H1 (cell line): ENCODE data around the gene DCANP1. TPM values are rescaled to one million over a fixed set of nuclear protein-coding genes. Genes with fewer than 3 reads are reported as not detected.

ENCODE experiments used
- CTCF ChIA-PET: fragments of 300-600 bp; sonication (Branson Sonifier 250); formaldehyde crosslinking; loops from one replicate; lab custom pipeline; 2021; ENCODE audit not compliant: partially characterized antibody; lab: Charles Lee
- POLR2A ChIA-PET: fragments of 300-600 bp; sonication (Branson Sonifier 250); formaldehyde crosslinking; loops from one replicate; lab custom pipeline; 2021; ENCODE audit warnings: inconsistent platforms; ENCODE audit not compliant: partially characterized antibody; lab: Charles Lee
- DNase-seq, 2 experiments: peaks; one replicate each; pipeline versions ENCODE4 v3.0.0 to v3.0.0-alpha.2; 2010 to 2022; ENCODE audit warnings: low spot score in 2 of 2, low read depth in 1 of 2, mixed read lengths in 1 of 2
- FAIRE-seq: peaks from 2 replicates; lab custom pipeline; 2011; peaks lifted over from hg19 to GRCh38; lab: Jason Lieb, UNC
- H2AFZ ChIP-seq: 2 replicates; pipeline ENCODE4 v1.8.1; 2012; ENCODE audit warnings: low read length, inconsistent platforms
- H2AK5ac ChIP-seq: 2 replicates; pipeline ENCODE4 v1.6.1; 2013; ENCODE audit warnings: low read depth, low read length
- H2BK120ac ChIP-seq: replicated peaks from 2 replicates; pipeline ENCODE3; 2013; ENCODE audit warnings: low read depth, low read length, inconsistent platforms
- H2BK12ac ChIP-seq: 2 replicates; pipeline ENCODE4 v1.6.1; 2013; ENCODE audit warnings: low read depth, low read length
- H2BK15ac ChIP-seq: 2 replicates; pipeline ENCODE4 v1.6.1; 2013; ENCODE audit warnings: low read length
- H2BK20ac ChIP-seq: 2 replicates; pipeline ENCODE4 v1.6.1; 2013; ENCODE audit warnings: low read length
- H2BK5ac ChIP-seq: 2 replicates; pipeline ENCODE4 v1.6.1; 2013; ENCODE audit warnings: low read depth, low read length
- H3K14ac ChIP-seq: 2 replicates; pipeline ENCODE4 v1.6.1; 2013; ENCODE audit warnings: inconsistent platforms; ENCODE audit not compliant: insufficient read length
- H3K18ac ChIP-seq: 2 replicates; pipeline ENCODE4 v1.6.1; 2013; ENCODE audit warnings: low read length; ENCODE audit errors: extremely low read depth
- H3K23ac ChIP-seq: 2 replicates; pipeline ENCODE4 v1.6.1; 2013; ENCODE audit warnings: inconsistent platforms; ENCODE audit not compliant: insufficient read length
- H3K23me2 ChIP-seq: 2 replicates; pipeline ENCODE4 v1.6.1; 2013; ENCODE audit warnings: low read depth, low read length
- H3K27ac ChIP-seq: 2 replicates; pipeline ENCODE4 v1.6.1; 2011; ENCODE audit warnings: low read depth, low read length, inconsistent platforms
- H3K27me3 ChIP-seq, 4 experiments: replicated peaks in 1 of 4; 1 replicate in 1 of 4; 2 replicates in 3 of 4; pipeline versions ENCODE4 v1.6.1 to v1.8.1; 2011 to 2013; ENCODE audit warnings: low read length in 3 of 4, mild to moderate bottlenecking in 3 of 4, inconsistent platforms in 2 of 4, mixed read lengths in 2 of 4, moderate library complexity in 1 of 4; ENCODE audit not compliant: control insufficient read depth in 3 of 4, insufficient read depth in 3 of 4; ENCODE audit errors: extremely low read depth in 1 of 4
- H3K36me3 ChIP-seq, 4 experiments: 2 replicates each; pipeline versions ENCODE4 v1.6.1 to v1.8.1; 2011 to 2013; ENCODE audit warnings: mild to moderate bottlenecking in 4 of 4, low read length in 3 of 4, moderate library complexity in 2 of 4, control low read depth in 1 of 4, inconsistent platforms in 1 of 4; ENCODE audit not compliant: insufficient read depth in 4 of 4, control insufficient read depth in 2 of 4
- H3K4ac ChIP-seq: replicated peaks from 2 replicates; pipeline ENCODE3; 2013; ENCODE audit warnings: low read length, low read depth, mixed read lengths, inconsistent platforms; ENCODE audit not compliant: insufficient read length
- H3K4me1 ChIP-seq, 4 experiments: replicated peaks in 1 of 4; 1 replicate in 1 of 4; 2 replicates in 3 of 4; pipeline versions ENCODE4 v1.6.1 to v1.8.1; 2011 to 2013; ENCODE audit warnings: low read length in 3 of 4, inconsistent platforms in 2 of 4, mixed read lengths in 1 of 4; ENCODE audit not compliant: insufficient read depth in 4 of 4, control insufficient read depth in 3 of 4
- H3K4me2 ChIP-seq, 2 experiments: 2 replicates each; pipeline versions ENCODE4 v1.6.1 to v1.8.1; 2011 to 2013; ENCODE audit warnings: low read depth in 2 of 2, low read length in 2 of 2, control low read depth in 1 of 2, inconsistent platforms in 1 of 2, mild to moderate bottlenecking in 1 of 2; ENCODE audit not compliant: insufficient read depth in 1 of 2
- H3K4me3 ChIP-seq, 4 experiments: fragments of 200-600, 300-600 bp in 1 of 4; sonication (generic), shearing (Covaris generic), sonication (Bioruptor Twin) in 1 of 4; 2 replicates each; pipeline versions ENCODE4 v1.5.1 to v1.8.1; 2011 to 2016; ENCODE audit warnings: low read length in 4 of 4, low read depth in 3 of 4, control low read depth in 2 of 4, inconsistent platforms in 2 of 4, mild to moderate bottlenecking in 2 of 4, mixed read lengths in 1 of 4, moderate library complexity in 1 of 4; ENCODE audit not compliant: insufficient read depth in 2 of 4; ENCODE audit errors: extremely low read depth in 1 of 4
- H3K56ac ChIP-seq: replicated peaks from 2 replicates; pipeline ENCODE3; 2013; ENCODE audit warnings: low read depth, mild to moderate bottlenecking, mixed read lengths, low read length, inconsistent platforms; ENCODE audit not compliant: insufficient read length
- H3K79me1 ChIP-seq: 2 replicates; pipeline ENCODE4 v1.6.1; 2013; ENCODE audit warnings: low read depth, low read length, control low read depth
- H3K79me2 ChIP-seq, 2 experiments: 2 replicates each; pipeline versions ENCODE4 v1.6.1 to v1.8.1; 2012 to 2013; ENCODE audit warnings: low read length in 2 of 2, mild to moderate bottlenecking in 2 of 2, inconsistent platforms in 1 of 2; ENCODE audit not compliant: insufficient read depth in 2 of 2, control insufficient read depth in 1 of 2
- H3K9ac ChIP-seq, 4 experiments: replicated peaks in 1 of 4; 1 replicate in 1 of 4; 2 replicates in 3 of 4; pipeline versions ENCODE4 v1.6.1 to v1.8.1; 2011 to 2013; ENCODE audit warnings: low read depth in 3 of 4, low read length in 3 of 4, control low read depth in 2 of 4, mild to moderate bottlenecking in 2 of 4, moderate library complexity in 2 of 4, inconsistent platforms in 1 of 4; ENCODE audit errors: extremely low read depth in 1 of 4
- H3K9me3 ChIP-seq, 2 experiments: 2 replicates each; pipeline versions ENCODE4 v1.6.1 to v1.8.1; 2012 to 2013; ENCODE audit warnings: mild to moderate bottlenecking in 2 of 2, moderate library complexity in 2 of 2, control low read depth in 1 of 2, inconsistent platforms in 1 of 2, low read depth in 1 of 2, low read length in 1 of 2, mixed read lengths in 1 of 2; ENCODE audit not compliant: insufficient read depth in 2 of 2
- H4K20me1 ChIP-seq, 2 experiments: replicated peaks in 1 of 2; 2 replicates each; pipeline versions ENCODE3 to v1.8.1; 2011 to 2013; ENCODE audit warnings: inconsistent platforms in 2 of 2, low read length in 2 of 2, mild to moderate bottlenecking in 1 of 2; ENCODE audit not compliant: insufficient read depth in 2 of 2, control insufficient read depth in 1 of 2
- H4K5ac ChIP-seq: 2 replicates; pipeline ENCODE4 v1.6.1; 2013; ENCODE audit warnings: low read length, low read depth, mixed read lengths, inconsistent platforms; ENCODE audit not compliant: insufficient read length
- H4K8ac ChIP-seq: 2 replicates; pipeline ENCODE4 v1.8.0; 2013; ENCODE audit warnings: mild to moderate bottlenecking, moderate library complexity, low read length, inconsistent platforms; ENCODE audit not compliant: insufficient read depth; ENCODE audit errors: extremely low read depth
- H4K91ac ChIP-seq: replicated peaks from 2 replicates; pipeline ENCODE3; 2013; ENCODE audit warnings: low read length, mixed read lengths, inconsistent platforms; ENCODE audit not compliant: insufficient read length
- HDAC6 ChIP-seq: IDR thresholded peaks from one replicate; pipeline ENCODE4 v1.7.1; 2012; ENCODE audit warnings: low read depth, mild to moderate bottlenecking, inconsistent platforms, low read length, moderate library complexity
- TEAD4 ChIP-seq: IDR thresholded peaks from 2 replicates; pipeline ENCODE4 v1.6.1; 2012; ENCODE audit warnings: low read depth, low read length, inconsistent platforms, mixed read lengths
- WGBS, 2 experiments: shearing (Covaris generic) in 1 of 2; methylation state at CpG; one replicate each; pipeline versions ENCODE4 v1.1.6 to v1.1.7; 2013 to 2015; ENCODE audit warnings: low lambda C conversion rate in 2 of 2, mixed read lengths in 2 of 2, inconsistent platforms in 1 of 2, low coverage in 1 of 2, missing lambda C conversion rate in 1 of 2; ENCODE audit not compliant: insufficient replicate concordance in 2 of 2, insufficient coverage in 1 of 2, insufficient read length in 1 of 2; ENCODE audit errors: extremely low coverage in 1 of 2, missing lambda C conversion rate in 1 of 2; 5-methylcytosine and 5-hydroxymethylcytosine counted together
- polyA plus RNA-seq, 7 experiments: library from polyadenylated mRNA; depleted of rRNA in 3 of 7; stranded (reverse) in 5 of 7; unstranded in 2 of 7; fragments of >200 nt in 5 of 7; fragments of 200-250 nt in 2 of 7; gene quantifications; 1 replicate in 5 of 7; 2 replicates in 1 of 7; 4 replicates in 1 of 7; pipeline versions ENCODE4 v1.2.1 to v1.2.3, GENCODE V29; 2011 to 2013; ENCODE audit warnings: missing spikeins in 2 of 7, mixed read lengths in 2 of 7
- total RNA-seq: library from RNA; stranded (reverse); fragmentation: NEBNext Ultra II Directional; extraction: Animal tissue kit (Norgen Biotek cat#: 25700); gene quantifications from 2 replicates; pipeline ENCODE4 v1.2.1, GENCODE V29; 2021

Gene DCANP1
- total and polyA plus RNA-seq, 2 of the 8 experiments (the other 6 are each of a cell fraction or from before 2014, with no cell fraction given) = not detected

GRCh38 chr5:135493406-135494180 lies 46.4 kb upstream of the DCANP1 start:
- Histone ChIP-seq H4K91ac (no peak overlapping the region), H3K14ac (no peak overlapping the region), H2BK5ac (no peak overlapping the region), H3K4me2 (no peak overlapping the region)
- TF ChIP-seq HDAC6 (no peak), TEAD4 (0 out of 2 replicates have a peak, but pooled peaks have one; percentile 41)
- TF ChIP-seq, all 59 proteins: peak for 1
- no peak overlapping the region for H3K56ac ChIP-seq
- H3K4ac ChIP-seq = no peak overlapping the region
- no peak overlapping the region for H3K18ac ChIP-seq
- H3K36me3 ChIP-seq = no peaks in the 10 kb centered on the region
- H4K5ac ChIP-seq = no peak overlapping the region
- DNase-seq (no peak), FAIRE-seq (no peak)
- CTCF ChIA-PET = interaction anchor here (1.0 to 9.9 kb wide), 11 partner anchors 14 to 337 kb away, joined by 3 to 137 read pairs (median 4); partner anchors contain the start of gene NEUROG1
- H2BK12ac ChIP-seq = no peak overlapping the region
- no peak overlapping the region for H2AK5ac ChIP-seq
- H3K9me3 ChIP-seq = no peaks in the 10 kb centered on the region
- no peak overlapping the region for H3K4me3 ChIP-seq
- no peak overlapping the region for H3K9ac ChIP-seq
- no peak overlapping the region for H3K23ac ChIP-seq
- POLR2A ChIA-PET = interaction anchor here (1.3 kb wide), 1 partner anchor 41 kb away, joined by 3 read pairs; no protein-coding TSS in a partner anchor
- no peak overlapping the region for H2BK15ac ChIP-seq
- peaks cover 62 to 98% (median 87%) of the 10 kb centered on the region in 4 experiments for H3K27me3 ChIP-seq
- no peak overlapping the region for H2BK120ac ChIP-seq
- no peak overlapping the region for H2BK20ac ChIP-seq
- no peak overlapping the region for H2AFZ ChIP-seq
- H3K79me1 ChIP-seq = no peaks in the 10 kb centered on the region
- H3K23me2 ChIP-seq = peaks cover 19% of the 10 kb centered on the region; the same call in 1 of the 2 replicates
- WGBS, 2 experiments = 88% methylated on average over 8 of the region's 8 CpGs; no CpG with 5 or more reads in 1 of the 2 experiments
- H3K4me1 ChIP-seq = peaks cover 4 to 34% (median 19%) of the 10 kb centered on the region in 4 experiments
- H3K79me2 ChIP-seq = no peaks in the 10 kb centered on the region
- H3K27ac ChIP-seq = no peak overlapping the region
- H4K20me1 ChIP-seq = peaks cover 3 to 13% of the 10 kb centered on the region in 2 experiments
- H4K8ac ChIP-seq = no peak overlapping the region
